ENCODE measurements around the gene ETNK2.

GRCh38 chr1:204139088-204139487 lies 12.8 kb downstream of the ETNK2 start:
- TF ChIP-seq BHLHE40 (IDR thresholded peaks at IDR 0.05; ENCODE audit: borderline replicate concordance), result no peak
- no peak for TF ChIP-seq FOXA1 (IDR thresholded peaks at IDR 0.05)
- TF ChIP-seq SP1 (IDR thresholded peaks at IDR 0.05), result no peak
- no peak for TF ChIP-seq ZNF384 (IDR thresholded peaks at IDR 0.05)
- no peak for TF ChIP-seq PKNOX1 (IDR thresholded peaks at IDR 0.05)
- TF ChIP-seq LEF1 (IDR thresholded peaks at IDR 0.05; ENCODE audit: borderline replicate concordance), result no peak
- TF ChIP-seq ELF4 (IDR thresholded peaks at IDR 0.05), result no peak

All from HEK293T (cell line).